Right forelimb (tissue), 1 donor: ENCODE data around the gene CDK19.

ENCODE experiments used
- DNase-seq: peaks from one replicate; pipeline ENCODE4 v3.0.0-alpha.2; 2018

The CDK19 gene

DNA sequence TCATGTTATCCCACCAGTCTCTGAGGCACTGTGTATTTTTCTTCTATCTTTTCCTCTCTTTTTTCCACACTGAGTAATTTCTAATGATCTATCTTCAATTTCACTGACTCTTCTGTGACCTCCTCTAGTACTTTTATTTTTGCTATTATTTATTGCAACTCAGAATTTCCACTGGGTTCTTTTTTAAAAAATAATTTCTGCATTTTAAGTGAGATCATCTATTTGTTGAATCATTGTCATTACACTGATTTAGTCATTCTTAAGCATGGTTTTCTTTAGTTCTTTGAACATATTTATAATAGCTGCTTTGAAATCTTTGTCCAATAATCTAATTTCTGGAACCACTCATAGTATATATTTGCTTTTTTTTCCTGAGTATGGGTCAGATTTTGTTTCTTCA is 242.1 kb downstream of the CDK19 start:
- no peak for DNase-seq

DNA sequence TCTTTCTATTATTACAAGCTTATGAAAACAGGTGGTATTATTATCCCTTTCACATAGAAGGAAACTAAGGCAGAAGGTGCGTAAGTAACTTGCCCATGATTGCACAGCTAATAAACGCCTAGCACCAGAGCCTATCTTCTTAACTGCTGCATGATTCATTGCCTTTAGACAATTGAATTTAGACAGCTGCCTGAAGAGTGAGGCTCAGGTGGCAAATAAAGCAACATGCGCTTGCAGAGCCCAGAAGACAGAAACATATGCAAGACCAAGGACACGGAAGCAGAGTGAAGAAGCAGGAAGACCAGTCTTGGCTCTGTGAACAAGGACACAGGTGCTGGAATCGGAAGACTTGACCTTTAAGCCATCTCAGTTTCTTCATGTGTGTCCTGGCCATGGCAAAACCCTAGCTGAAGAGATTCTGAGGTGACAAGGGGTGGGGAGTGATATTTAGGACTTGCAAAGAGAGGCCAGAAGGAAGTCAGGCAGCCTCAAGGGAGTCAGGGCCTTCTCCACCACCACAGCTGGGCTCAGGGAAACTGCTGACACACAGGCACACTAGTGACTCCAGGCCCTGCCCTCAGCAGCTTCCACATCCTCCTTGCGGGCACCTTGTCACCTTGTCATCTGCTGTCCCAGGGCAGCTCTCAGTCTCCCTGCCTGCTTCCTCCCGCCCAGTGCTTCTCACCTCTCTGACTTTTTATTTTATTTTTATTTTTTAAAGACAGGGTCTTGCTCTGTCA is 247.1 kb downstream of the CDK19 start:
- DNase-seq = no peak

DNA sequence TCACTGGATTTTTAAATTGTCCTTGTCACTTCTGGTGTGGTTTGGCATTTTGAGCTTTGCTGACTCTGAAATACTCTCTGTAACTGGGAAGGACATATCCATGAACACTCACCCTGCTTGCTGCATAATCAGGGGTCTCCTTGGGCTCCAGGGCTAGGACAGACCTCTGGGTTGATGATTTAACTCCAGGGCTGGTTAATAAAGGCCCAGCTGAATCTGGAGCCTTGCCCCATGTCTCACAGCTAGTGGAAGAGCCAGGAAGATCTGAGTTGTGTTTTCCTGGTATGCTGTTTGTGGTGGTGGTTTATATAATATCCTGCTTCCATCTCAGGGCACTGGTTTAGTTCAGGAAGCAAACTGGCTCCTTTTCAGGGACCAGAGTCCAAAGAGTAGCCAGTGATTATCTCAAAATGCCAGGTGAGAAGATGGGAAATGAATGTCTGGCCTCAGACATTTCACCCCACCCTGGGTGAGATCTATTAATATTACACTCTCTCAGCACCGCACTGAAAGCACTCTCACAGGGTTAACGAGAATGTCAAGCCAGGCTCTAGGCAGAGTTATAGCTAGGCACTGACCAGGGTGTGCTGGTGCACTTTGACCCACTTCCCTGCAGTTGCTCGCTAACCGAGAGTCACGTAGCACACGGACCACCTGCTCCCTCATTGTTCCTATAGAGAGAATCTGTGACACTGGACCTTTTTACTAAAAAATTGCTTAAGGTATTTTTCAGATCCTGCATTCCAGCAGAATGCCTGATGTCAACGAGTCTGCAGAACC is 248.7 kb downstream of the CDK19 start:
- no peak for DNase-seq

DNA sequence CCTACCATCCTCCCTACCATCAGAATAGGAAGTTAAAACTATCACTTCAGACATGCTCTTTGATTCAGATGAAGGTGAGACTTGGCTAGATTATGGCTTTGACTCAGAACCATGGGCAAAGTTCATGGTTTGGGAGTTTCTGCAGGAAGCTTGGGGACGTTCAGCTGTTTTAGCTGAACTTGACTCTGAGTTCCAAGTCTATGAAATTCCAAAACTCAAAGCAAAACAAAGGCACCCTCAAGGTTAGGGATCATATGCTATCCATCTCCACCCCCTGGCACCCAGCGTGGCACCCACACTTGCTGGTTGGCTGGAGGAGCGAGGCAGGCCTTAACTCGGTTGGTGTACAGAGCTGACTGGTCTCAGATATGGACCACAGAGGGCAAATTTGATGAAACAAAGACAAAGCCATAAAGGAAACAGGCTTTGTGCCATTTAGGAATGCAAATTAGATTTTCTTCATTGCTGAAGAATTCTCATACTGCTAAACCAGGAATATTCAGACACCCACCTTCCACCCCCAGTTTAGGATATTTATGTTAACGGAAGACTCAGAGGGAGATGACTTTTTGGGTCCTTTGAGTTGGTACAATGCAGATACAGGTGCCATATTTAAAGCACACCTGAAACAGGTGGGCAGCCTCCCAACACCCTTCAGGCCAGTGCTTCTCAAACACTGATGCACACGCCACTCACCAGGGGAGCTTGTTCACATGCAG is 250.4 kb downstream of the CDK19 start:
- no peak for DNase-seq

DNA sequence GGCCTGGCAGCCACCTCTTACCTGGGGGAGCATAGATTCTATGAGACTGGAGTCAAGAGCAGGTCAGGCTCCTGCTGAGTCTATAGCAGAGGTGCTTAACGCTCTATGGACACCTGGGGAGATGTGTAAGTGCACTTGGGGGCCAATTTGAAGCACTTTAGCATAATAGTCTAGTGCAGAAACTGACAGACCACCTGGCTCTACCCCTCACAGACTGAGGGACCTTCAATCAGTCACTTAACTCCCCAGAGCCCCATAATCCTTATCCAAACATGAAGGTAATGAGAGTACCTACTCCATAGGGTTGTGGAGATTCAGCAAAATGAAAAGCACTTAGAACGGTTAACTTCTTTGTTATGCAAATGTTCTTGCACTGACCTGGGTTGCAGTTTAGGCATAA is 251.6 kb downstream of the CDK19 start:
- no peak for DNase-seq

DNA sequence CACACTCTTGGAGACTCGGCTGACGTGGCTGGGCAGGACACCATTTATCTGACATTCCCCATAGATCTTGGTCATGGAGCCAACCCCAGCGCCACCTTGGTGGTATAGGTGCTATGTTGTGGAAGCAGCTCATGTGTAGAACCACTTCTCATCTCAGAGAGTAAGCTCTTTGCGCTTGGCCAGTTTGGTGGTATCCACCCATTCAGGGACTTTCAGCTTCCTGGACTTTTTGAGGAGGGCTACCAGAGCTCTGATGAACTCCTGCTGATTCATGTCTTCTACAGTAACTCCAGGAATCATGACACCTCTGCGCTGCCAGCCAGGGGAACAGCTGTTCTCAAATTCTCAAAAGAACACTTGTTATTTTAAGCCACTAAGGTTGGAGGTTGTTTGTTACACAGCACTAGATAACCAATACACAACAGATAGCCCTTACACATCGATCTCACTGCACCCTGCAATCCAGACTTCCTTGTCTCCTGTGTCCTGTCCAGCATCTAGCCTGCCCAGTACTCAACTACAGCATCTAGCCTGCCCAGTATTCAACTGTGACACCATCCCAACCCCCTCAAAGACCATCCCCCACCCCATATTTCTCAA is 252.9 kb downstream of the CDK19 start:
- DNase-seq = no peak

DNA sequence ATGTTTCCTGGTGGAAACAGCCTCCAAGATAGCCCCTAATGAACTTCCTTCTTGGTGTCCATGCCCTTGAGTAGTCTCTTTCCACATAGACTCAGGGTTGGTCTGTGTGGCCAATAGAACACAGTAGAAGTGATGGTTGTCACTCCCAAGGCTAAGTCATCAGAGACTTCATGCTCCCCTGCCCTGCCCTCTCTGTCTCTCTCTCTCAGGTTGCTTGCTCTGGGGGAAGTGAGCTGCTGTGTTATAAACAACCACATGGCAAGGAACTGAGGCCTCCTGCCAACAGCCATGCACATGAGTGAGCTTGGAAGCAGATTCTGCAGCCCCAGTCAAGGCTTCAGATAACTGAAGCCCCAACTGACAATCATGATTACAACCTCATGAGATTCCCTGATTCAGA is 253.6 kb downstream of the CDK19 start:
- no peak for DNase-seq

DNA sequence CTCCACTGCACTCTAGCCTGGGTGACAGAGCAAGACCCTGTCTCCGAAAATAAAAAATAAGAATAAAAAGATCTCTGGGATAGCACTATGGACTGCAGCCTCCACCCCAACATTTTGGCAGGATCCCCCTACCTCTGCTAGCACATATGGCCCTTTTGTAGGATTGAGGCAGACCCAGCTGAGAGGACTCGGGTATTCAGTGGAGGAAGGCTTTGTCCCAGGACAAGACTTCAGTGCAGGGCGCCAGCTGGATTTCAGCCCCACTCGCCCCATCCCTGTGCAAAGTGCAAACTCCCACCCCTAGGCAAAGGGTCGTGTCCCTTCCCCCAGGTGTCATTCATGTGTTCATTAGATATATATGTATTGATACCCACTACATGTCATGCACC is 254.3 kb downstream of the CDK19 start:
- DNase-seq = no peak

DNA sequence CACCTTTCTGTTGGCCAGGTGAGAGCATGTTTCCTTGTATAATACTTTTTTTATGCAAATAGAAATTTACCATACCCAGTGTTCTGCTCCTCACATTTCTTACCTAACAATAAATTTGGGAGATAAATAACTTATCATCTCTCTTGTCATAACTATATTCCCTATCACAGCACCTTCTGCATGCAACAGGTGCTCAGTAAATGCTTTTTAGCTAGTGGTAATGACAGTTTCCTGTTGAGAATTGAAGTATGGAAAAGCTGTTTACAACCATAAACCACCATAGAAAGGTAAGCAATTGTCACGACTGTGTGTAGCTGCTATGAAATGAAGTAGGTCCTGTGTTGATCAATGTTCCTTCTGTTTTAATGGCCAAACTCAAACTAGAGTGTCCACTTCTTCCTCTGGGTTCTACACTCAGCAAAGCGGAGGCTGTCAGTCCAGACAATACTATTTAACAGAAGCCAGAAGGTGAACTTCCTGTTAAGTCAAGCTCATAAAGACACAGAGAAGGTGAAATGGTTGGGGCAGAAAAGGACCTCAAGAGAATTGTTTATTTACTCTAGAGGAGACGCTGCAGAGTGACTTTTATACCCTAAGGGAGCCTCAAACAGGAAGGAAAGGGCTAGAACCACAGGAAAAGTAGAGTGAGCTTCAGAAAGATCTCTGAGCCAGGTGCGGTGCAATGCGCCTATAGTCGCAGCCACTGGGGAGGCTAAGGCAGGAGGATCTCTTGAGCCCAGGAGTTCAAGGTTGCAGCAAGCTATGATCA is 254.8 kb downstream of the CDK19 start:
- no peak for DNase-seq
